Activated T-helper 1 cell treated with anti-CD3 and anti-CD28 coated beads, Interleukin-2, amount 50 U/mL, for 16 hours (primary cell): ENCODE results near the gene ADAT2.

Experiments used
- DNase-seq, 2 donors: peaks; one replicate each; pipeline ENCODE4 v3.0.0-alpha.2; 2020; ENCODE audit warnings: low read depth in 1 of 2, low spot score in 1 of 2

ADAT2 gene

GRCh38 chr6:143399176-143399575 is 51.3 kb downstream of the ADAT2 start:
- DNase-seq, result no peak

GRCh38 chr6:143397227-143398222 is 53.0 kb downstream of the ADAT2 start:
- no peak for DNase-seq

- no peak for DNase-seq
Observed at GRCh38 chr6:143396497-143397226, 53.8 kb downstream of the ADAT2 start.

- DNase-seq, result no peak
Observed at GRCh38 chr6:143395699-143396098, 54.8 kb downstream of the ADAT2 start.

- DNase-seq, result no peak
Observed at GRCh38 chr6:143394389-143394788, 56.1 kb downstream of the ADAT2 start.

- DNase-seq, result no peak
Observed at GRCh38 chr6:143390278-143390677, 60.2 kb downstream of the ADAT2 start.

GRCh38 chr6:143385636-143386035 is 64.9 kb downstream of the ADAT2 start:
- no peak for DNase-seq

GRCh38 chr6:143376861-143377260 is 73.6 kb downstream of the ADAT2 start:
- DNase-seq, result no peak

GRCh38 chr6:143376375-143376774 is 74.1 kb downstream of the ADAT2 start:
- no peak for DNase-seq

- DNase-seq, result no peak
Observed at GRCh38 chr6:143375022-143375585, 75.4 kb downstream of the ADAT2 start.

GRCh38 chr6:143374014-143374413 is 76.5 kb downstream of the ADAT2 start:
- no peak for DNase-seq
